GM21390 (cell line): ENCODE measurements around the gene GGT1.
"Not testable (repeated sequence)": the region's sequence is repeated elsewhere in the genome, so short reads cannot be mapped to it uniquely, and the experiment has no call there.

Source experiments
- ATAC-seq: cut with Tn5 transposase; IDR thresholded peaks from one replicate; pipeline ENCODE4 v1.9.1; 2021; ENCODE audit not compliant: unreplicated experiment

The GGT1 gene

DNA sequence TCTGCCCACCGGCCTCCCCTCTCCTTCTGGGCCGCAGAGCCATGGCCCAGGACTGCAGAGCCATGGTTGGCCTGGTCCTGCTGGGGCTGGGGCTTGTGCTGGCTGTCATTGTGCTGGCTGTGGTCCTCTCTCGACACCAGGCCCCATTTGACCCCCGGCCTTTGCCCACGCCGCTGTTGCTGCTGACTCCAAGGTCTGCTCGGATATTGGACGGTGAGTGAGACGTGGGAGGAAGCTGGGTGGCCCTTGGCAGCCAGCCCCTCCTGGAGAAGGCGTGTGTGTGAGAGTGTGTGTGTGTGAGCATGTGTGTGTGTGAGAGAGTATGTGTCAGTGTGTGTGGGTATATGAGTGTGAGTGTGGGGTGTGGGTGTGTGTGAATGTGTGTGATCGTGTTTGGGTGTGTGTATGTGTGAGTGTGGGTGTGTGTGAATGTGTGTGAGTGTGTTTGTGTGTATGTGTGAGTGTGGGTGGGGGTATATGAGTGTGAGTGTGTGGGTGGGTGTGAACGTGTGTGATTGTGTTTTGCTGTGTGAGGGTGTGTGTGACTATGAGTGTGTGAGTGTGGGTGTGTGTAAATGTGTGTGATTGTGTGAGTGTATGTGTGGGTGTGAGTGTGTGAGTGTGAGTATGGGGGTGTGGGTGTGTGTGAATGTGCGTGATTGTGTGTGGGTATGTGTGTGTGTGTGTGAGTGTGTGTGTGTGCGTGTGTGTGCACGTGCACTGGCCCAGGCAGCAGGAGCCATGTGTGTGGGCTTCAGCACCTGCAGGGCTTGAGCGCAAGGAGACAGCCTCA lies 30.4 kb downstream of the GGT1 start:
- ATAC-seq: not testable (repeated sequence)

DNA sequence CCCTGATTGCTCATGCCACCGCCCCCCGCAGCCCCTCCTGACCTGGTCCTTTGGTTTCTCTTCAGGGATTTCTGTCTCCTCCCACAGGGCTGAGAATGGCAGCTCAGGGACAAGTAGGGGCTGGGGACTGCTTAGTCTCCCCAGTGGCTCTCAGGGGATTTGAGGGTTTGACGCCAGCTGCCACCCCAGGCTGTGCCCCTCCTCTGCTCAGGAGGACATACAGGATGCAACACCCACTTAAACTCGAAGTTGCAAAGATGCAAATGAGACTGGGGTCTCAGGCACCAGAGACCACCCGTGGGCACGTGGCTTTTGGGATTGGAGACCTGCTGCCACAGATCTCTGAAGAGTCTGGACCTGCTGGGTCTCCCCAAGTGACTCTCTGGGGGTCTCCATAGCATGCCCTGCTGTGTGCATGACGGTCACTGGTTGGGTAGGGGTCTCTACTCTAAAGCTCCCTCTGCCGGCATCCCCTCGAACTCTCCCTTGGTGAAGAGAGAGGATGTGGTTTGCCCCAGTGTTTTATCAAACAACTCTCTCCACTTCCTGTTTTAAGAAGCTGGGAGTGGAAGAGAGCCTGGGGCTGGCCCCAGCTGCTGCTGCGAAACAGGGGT lies 31.9 kb downstream of the GGT1 start:
- ATAC-seq: not testable (repeated sequence)

DNA sequence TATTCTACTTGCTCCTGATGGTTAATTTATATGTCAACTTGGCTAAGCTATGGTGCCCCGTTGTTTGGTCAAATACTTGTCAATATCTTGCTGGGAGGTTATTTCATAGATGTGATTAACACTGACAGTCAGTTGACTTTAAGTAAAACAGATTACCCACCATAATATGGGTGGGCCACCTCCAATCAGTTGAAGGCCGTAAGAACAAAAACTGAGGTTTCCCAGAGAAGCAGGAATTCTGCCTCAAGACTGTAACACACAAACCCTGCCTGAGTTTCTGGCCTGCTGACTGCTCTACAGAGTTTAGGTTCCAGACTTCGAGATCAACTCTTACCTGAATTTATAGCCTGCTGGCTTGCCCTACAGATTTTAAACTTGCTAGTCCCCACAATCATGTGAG lies 33.5 kb downstream of the GGT1 start:
- not testable (repeated sequence) for ATAC-seq

DNA sequence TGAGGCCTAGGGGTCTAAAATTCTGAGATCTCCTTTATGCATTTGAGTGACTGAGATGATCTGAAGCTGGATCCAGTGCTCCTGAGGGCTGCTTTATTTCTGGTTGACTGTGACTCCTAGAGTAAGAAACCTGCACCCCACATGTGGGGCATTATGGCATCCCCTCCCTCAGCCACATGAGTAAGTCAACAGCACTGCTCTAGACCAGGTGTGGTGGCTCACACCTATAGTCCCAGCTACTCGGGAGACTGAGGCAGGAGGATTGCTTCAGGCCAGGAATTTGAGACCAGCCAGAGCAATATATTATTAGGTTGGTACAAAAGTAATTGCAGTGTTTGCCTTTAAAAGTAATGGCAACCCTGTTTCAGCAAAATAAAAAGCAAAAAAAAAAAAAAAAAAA lies 39.3 kb downstream of the GGT1 start:
- ATAC-seq: not testable (repeated sequence)

DNA sequence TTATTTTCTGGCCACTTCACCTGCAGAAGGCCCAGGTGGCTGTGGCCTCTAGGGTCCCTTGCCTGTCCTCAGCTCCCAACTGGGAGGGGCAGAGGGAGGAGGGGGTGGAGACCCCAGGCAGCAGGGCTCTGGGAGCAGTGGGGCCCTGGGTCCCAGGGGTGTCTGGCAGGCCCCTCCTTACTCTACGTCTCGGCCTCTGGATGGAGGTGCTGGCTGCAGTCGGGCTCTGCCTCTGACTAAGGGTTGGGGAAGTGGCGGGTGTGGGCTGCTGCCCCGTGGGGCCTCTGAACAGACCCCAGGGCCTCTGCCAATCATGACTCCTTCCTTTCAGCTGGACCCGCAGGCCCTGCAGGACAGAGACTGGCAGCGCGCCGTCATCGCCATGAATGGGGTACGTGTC lies 41.4 kb downstream of the GGT1 start:
- ATAC-seq: not testable (repeated sequence)

DNA sequence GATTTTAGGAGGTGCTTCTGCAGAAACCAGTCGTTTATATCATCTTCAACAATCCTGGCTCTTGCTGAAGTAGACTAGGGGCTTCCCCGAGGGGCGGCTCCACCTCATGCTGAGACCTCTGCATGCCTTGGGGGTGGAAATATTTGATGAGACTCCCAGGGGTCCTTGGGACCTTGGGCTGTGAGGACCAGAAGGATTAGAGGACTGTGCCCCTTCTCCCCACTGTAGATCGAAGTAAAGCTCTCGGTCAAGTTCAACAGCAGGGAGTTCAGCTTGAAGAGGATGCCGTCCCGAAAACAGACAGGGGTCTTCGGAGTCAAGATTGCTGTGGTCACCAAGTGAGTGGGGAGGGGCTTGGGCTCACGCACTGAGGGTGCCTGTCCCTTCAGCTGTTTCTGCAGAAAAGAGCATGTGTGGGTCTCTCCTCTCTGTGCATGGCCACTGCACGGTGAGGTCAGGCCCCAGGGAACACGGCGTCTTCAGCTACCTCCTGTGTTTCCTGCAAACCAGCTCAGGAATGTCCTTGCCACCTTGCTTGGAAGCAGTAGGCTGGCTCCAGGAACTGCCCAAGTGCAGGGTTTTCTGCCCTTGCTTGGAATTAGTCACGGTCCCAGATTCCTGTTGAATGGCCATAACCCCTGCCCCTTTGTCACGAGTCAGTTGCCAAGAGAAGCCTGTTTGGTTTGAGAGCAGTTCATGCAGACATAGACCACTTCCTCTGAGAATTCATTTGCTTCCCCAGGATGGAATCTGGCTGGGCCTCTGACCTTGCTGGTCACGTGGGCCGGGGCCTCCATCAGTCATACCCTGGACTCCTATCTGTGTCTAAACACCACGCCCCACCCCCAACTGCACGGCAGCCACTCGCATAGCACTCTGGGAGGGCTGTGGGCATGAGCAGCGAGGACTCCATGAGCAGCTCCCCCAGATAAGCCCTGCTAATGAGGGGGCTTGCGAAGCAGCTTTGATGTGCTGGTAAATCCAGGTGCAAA lies 42.7 kb downstream of the GGT1 start:
- not testable (repeated sequence) for ATAC-seq

DNA sequence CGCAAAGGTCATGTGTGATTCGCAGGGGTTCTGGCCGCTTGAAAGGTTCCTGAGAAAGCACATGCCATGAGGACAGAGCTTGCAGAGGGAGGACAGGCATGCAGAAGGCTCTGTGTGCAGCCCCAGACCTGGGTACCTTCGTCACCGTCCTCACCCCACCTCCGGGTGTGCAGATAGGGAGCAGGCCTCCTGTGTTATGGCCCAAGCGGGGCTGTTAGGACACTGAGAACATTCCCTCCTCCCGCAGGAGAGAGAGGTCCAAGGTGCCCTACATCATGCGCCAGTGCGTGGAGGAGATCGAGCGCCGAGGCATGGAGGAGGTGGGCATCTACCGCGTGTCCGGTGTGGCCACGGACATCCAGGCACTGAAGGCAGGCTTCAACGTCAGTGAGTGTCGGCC lies 43.8 kb downstream of the GGT1 start:
- ATAC-seq: not testable (repeated sequence)

DNA sequence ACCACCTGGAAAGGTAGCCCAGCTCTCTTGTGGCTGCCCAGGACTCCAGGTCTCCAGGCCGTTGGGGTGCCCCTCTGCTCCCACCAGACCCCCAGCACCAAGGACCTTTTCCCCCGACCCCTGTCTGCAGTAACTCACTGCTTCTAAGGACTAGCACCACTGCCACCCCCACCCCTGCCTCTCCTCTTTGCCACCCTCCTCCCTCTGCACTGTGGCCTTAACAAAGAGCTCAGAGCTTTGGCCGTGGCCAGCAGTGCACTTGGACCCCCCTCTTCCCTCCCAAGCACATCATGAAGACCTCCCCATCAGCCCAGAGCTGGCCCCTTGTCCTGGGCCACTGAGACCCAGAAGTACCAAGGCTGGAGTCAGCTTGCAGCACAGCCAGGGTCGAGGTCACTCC lies 46.4 kb downstream of the GGT1 start:
- not testable (repeated sequence) for ATAC-seq

DNA sequence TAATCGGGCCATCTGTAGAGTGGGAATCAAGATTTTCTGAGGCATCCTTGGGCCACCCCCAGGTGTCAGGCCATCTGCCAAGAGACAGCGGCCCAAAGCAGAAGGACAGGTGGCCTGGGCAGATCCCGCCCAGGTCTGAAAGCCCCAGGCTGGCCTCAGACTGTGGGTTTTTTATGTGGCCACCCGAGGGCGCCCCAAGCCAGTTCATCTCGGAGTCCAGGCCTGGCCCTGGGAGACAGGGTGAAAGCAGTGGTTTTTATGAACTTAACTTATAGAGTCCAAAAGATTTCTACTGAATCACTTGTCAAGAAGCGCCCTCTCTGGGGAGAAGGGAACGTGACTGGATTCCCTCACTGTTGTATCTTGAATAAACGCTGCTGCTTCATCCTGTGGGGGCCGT lies 47.9 kb downstream of the GGT1 start:
- not testable (repeated sequence) for ATAC-seq

DNA sequence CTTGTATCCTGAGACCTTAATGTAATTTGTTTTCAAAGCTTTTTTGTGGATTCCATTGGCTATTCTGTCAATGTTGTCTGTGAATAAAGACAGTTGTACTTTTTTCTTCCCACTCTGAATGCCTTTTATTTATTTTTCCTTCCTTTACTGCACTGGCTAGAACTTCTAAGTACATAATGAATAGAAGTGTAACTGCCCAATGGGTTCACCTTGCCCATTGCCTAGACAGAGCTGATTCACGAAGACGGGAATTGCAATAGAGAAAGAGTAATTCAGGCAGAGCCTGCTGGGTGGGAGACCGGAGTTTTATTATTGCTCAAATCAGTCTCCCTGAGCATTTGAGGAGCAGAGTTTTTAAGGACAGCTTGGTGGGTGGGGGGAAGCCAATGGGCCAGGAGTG lies 62.4 kb downstream of the GGT1 start:
- not testable (repeated sequence) for ATAC-seq

DNA sequence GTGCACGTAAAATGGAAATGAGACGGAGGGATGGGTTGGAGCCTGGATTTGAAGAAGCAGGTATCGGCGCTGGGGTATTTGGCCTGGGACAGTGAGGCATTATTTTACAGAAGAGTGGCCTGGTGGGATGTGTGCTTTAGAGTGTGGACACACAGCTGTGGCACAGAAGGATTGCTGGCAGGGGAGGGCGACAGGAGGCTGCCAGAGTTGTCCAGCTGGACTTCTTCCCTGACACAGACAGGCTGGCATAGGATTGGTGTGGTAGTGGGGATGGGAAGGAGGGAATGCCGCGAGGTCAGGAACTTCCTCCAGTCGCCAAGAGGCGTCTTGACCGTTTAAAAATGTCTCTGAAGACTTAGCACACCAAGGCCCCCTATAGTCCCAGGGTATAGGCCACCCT lies 64.9 kb downstream of the GGT1 start:
- not testable (repeated sequence) for ATAC-seq

DNA sequence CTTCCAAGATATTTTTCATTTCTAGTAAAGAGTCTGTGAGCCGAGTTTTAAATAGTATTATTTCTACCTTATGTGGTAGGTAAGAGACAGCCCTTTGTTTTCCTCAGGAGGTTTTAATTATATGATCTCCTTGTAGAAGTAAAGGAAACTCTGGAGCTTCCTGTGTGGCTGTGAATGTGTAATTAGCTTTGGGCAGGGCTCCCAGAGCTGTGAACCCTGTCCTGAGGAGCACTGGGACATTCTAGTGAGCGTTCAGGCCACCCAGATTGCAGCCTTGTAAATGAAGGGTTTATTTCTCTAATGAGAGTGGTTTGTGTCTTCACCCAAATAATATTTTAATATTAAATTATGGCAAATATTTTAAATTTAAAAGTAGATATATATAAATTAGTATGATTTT lies 69.5 kb downstream of the GGT1 start:
- ATAC-seq: not testable (repeated sequence)
